ENCODE results near the gene MAP3K4. TPM values are rescaled to one million over a fixed set of nuclear protein-coding genes. Genes with fewer than 3 reads are reported as not detected.

MAP3K4 gene
- total RNA-seq, 1 experiment from 2014 or later = 10.5 TPM

- no peak for DNase-seq (ENCODE audit: low spot score)
Observed at GRCh38 chr6:161143663-161144430, 152.3 kb downstream of the MAP3K4 start.

GRCh38 chr6:161150136-161150535, 158.6 kb downstream of the MAP3K4 start:
- no peak for DNase-seq (ENCODE audit: low spot score)

GRCh38 chr6:161150566-161150965, 159.0 kb downstream of the MAP3K4 start:
- DNase-seq (ENCODE audit: low spot score) = no peak

GRCh38 chr6:161151059-161151645, 159.6 kb downstream of the MAP3K4 start:
- DNase-seq (ENCODE audit: low spot score) = no peak

GRCh38 chr6:161151660-161152526, 160.3 kb downstream of the MAP3K4 start:
- DNase-seq (ENCODE audit: low spot score) = no peak

GRCh38 chr6:161152527-161152862, 160.9 kb downstream of the MAP3K4 start:
- DNase-seq (ENCODE audit: low spot score) = no peak

- DNase-seq (ENCODE audit: low spot score) = no peak
Observed at GRCh38 chr6:161152907-161153662, 161.5 kb downstream of the MAP3K4 start.

- DNase-seq (ENCODE audit: low spot score) = no peak
Observed at GRCh38 chr6:161153725-161154124, 162.2 kb downstream of the MAP3K4 start.

GRCh38 chr6:161154796-161155335, 163.3 kb downstream of the MAP3K4 start:
- DNase-seq (ENCODE audit: low spot score) = no peak

- no peak for DNase-seq (ENCODE audit: low spot score)
Observed at GRCh38 chr6:161161121-161161520, 169.6 kb downstream of the MAP3K4 start.

GRCh38 chr6:161161889-161162624, 170.5 kb downstream of the MAP3K4 start:
- DNase-seq (ENCODE audit: low spot score) = no peak

GRCh38 chr6:161162722-161163121, 171.2 kb downstream of the MAP3K4 start:
- DNase-seq (ENCODE audit: low spot score) = no peak

- DNase-seq (ENCODE audit: low spot score) = no peak
Observed at GRCh38 chr6:161163466-161164181, 172.1 kb downstream of the MAP3K4 start.

GRCh38 chr6:161164182-161164625, 172.6 kb downstream of the MAP3K4 start:
- DNase-seq (ENCODE audit: low spot score) = no peak

GRCh38 chr6:161166176-161166575, 174.6 kb downstream of the MAP3K4 start:
- DNase-seq (ENCODE audit: low spot score) = no peak

GRCh38 chr6:161166677-161167076, 175.1 kb downstream of the MAP3K4 start:
- DNase-seq (ENCODE audit: low spot score) = no peak
